EH (cell line): ENCODE measurements around the gene FBL.

Experiments
- DNase-seq: peaks from one replicate; pipeline ENCODE4 v3.0.0-alpha.2; 2015; ENCODE audit warnings: low read depth

The FBL gene

GRCh38 chr19:39842693-39843435 lies 3.3 kb downstream of the FBL start:
- no peak for DNase-seq

- DNase-seq = no peak
Measured at GRCh38 chr19:39841041-39841440, 5.1 kb downstream of the FBL start.

DNA sequence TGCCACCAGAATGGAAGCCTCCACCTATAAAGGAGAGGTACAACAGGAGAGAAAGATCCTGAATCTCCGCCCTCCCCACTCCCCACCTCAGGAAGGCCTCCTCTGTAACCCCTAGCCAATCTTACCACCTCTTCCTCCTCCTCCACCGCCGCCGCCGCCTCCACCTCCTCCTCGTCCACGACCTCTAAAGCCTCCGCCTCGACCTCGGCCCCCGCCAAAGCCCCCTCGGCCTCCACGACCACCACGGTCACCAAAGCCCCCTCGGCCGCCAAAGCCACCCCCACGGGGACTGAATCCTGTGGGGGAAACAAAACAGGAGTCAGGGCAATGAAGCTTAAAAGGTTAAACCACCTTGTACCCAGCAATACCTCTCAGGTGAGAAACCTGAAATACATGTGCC lies 5.7 kb downstream of the FBL start:
- DNase-seq = no peak

DNA sequence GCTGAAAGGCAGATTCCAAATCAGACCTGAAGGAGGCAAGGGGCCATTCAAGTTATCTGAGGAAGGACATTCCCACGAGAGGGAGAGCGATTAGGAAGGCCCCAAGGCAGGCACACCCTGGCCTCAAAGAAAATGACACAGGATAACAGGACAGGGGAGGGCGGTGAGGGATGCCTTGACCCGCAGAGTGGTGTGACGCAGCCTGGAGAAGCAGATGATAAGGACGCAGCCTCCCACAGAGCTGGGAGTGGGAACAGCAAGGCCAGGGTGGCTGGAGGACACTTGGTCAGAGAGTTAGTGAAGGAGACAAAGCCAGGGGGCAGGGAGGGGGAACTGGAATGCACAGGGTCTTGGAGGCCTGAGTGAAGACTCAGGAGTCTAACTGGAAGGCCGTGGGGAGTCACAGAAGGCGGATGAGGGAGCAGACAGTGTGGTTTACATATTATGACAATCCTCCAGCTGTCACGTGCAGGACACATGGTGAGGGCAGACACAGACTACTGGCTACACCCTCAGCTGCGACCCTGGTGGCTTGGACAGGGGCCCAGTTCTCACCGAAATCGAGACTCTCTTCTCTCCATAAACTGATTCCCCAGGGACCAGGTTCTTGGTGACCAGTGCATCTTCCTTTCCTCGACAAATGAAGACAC lies 6.4 kb downstream of the FBL start:
- DNase-seq = no peak

GRCh38 chr19:39838569-39838968 lies 7.6 kb downstream of the FBL start:
- DNase-seq = no peak

DNA sequence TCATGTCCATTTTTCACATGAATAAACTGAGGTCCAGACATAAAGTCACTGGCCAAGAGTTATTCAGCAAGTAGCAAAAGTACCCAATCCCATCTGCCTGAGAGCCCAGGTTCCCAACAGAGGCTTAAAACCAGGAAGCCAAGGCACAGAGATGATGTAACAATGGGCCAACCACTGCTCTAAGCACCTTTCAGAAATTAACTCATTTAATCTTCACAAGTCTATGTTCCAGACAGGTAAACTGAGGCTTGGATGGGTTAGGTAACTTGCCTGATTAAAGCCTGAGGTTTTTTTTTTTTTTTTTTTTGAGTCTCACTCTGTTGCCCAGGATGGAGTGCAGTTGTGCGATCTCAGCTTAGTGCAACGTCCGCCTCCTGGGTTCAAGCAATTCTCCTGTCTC lies 8.2 kb downstream of the FBL start:
- DNase-seq = no peak

GRCh38 chr19:39834287-39834841 lies 11.8 kb downstream of the FBL start:
- DNase-seq = no peak

DNA sequence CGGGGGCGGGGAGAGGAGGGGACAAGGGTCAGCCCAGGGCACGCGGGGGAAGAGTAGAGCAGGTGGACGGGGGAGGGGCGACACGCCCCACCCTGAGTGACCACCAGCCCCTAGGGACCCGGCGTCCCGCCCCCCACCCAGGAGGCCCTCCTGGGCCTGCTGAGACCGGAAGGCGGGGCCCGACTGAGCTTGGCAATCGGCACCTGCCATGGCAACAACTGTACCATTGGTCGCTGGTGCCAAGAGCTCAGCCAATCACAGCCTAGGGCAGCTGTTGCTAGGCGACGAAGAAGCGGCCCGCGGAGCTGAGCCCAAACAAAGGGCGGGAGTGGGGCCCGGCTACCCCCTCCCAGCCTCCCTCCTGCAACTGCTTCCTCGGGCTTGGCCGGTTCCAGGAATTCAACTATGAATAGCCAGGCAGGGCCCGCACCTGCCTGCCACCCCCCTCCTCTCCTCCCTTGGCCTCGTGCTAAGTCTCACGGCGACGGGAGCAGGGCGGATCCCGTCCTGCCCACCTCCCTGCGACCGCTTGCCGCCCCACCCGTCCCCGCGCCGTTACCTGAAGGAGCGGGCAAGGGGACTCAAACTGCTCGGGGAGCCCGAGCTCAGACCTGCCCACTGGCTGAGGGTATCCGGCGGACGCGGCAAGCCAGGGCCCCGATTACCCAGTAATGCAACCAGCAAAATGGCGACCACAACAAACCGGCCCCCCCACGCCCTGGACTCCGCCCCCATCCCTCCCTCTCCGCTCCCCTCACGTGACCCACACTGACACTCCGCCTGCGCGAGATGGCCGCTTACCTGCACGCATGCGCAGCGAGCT lies 12.5 kb downstream of the FBL start, which contains the start of gene DYRK1B:
DYRK1B (minus strand) TSS at position 699 of the 823 bp plus-strand sequence. CDS start 2,295 bp downstream, outside the sequence.
- DNase-seq = peak; percentile 95

DNA sequence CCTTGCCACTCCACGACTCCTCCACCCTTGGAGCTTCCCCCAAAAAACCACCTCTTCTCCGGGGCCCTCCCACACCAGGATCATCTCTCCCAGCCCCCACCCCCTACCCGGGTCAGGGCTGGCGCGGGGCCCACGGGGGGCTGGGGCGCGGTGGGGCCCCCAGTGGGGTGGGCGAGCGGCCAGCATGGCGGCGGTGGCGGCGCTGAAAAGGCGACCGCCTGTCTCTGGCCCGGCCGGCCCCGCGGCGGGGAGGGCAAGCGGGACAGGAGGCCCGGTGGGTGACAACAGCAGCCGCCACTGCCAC lies 13.1 kb downstream of the FBL start:
- no peak for DNase-seq

DNA sequence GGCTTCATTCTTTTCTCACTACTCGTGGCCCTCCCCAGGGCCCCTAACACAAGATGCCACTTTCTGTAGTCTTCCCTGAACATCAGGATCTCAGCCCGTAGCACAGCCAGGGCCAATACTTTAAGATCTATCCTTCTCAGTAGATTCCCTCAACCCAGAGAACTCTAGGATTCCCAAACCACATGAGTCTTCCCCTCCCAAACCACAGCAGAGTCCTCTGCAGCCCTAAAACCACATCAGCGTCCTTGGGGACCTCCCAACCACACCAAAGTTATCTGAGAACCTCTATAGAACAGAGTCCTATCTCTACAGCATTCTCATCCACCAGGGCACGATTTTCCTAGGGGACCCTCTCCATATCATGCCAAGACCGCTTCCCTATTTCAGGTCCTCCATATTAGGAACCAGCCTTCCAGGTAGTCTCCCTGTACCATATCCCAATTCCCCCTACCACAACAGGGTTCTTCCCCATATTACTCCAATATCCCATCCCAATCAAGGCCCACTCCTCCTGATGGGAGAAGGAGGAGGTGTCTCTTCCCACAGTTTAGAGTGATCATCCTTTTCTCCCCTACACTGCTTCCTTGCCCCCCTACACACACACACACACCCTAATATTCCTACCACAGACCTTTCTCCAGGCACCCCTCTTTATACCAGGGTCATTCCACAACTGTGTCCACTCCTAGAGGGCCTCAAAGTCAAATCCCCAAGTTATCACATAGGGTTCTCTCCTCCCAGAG lies 13.7 kb downstream of the FBL start:
- DNase-seq = no peak

- no peak for DNase-seq
Measured at GRCh38 chr19:39831679-39832078, 14.5 kb downstream of the FBL start.

DNA sequence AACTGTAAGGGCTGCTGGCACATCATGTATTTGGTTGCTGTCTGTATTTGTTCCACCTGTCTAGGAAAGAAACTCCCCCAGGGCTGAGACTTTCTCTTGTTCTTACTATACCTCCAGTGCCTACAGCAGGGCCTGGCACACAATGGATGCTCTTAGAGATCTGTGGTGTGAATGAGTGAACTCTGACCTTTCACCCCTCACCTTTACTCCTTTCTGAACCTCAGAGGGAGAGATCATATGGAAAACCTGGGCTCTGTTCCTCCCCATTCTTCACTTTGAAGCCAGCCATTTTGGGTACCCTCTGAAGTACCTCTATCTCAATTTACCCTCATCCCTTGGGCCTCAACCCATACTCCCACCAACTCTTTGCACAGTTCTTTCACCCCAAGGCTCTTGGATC lies 15.3 kb downstream of the FBL start:
- no peak for DNase-seq

DNA sequence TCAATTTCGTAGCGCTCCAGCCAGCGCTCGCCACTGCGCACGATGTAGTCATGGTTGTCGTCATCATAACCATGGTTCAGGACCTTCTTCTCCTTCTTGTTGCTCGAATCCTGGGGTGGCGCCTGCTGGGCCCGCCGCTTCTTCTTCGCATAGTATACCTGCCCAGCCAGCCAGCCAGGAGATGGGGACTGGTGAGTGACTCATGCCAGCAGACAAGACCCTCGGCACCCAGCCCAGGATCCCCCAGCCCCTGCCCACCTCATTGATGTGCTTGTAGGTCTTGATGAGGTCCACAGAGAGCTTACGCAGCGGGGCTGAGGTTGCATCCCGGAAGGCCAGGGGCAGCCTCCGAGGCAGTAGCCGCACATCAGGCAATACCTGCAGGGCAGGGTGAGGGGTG lies 15.8 kb downstream of the FBL start:
- no peak for DNase-seq

DNA sequence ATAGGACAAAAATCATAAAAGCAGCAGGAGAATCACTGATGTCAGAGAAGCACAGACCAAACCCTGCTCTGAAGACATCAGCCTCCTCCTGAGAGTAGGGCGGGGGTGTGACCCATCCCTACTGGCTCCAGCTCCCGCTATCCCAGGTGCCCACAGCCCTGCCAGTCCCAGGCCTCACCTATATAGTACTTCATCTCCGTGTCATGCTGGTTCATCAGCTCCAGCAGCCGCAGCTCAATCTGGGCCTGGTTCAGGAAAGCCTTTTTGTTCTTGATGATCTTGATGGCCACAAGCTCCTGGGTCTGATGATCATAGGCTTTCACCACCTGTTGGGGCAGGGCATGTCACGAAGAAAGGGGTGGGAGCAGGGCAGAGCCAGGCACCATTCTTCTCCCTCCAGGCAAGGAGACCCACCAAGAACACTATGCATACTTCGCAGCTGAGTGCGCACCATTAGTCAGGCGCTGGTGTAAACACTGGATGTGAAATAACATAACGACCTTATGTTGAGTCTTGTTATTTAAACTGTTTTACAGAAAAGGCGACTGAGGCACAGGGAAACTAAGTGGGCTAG lies 16.4 kb downstream of the FBL start:
- no peak for DNase-seq

GRCh38 chr19:39828654-39829032 lies 17.5 kb downstream of the FBL start:
- no peak for DNase-seq

DNA sequence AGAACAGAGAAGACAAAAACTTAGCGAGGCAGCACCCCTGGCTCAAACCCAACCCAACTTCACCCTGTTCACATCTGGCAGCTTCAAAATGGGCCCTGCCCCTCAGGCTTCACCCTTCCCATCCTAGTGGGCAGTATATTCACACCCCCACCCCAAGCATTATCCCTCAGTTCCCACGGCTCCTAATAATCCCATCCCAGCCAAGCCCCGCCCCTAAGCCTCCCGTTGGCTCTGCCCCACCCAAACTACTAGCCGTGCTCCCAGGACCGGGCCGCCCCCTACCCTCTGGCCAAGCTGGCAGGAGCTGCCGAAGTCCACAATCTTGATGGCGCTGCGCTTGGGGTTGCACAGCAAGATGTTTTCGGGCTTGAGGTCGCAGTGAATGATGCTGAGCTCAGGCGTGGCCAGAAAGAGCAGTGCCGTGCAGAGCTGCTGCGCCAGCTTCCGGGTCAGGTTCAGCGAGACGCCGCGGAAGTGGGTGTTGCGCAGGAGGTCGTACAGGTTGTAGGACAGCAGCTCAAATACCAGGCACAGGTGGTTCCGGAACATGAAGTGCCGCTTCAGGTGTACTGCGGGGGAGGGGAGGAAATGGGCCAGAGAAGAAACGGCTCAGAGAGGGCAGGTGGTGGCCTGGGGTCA lies 18.0 kb downstream of the FBL start:
- no peak for DNase-seq

- no peak for DNase-seq
Measured at GRCh38 chr19:39827216-39827615, 19.0 kb downstream of the FBL start.

GRCh38 chr19:39826311-39826945 lies 19.8 kb downstream of the FBL start:
- DNase-seq = no peak

DNA sequence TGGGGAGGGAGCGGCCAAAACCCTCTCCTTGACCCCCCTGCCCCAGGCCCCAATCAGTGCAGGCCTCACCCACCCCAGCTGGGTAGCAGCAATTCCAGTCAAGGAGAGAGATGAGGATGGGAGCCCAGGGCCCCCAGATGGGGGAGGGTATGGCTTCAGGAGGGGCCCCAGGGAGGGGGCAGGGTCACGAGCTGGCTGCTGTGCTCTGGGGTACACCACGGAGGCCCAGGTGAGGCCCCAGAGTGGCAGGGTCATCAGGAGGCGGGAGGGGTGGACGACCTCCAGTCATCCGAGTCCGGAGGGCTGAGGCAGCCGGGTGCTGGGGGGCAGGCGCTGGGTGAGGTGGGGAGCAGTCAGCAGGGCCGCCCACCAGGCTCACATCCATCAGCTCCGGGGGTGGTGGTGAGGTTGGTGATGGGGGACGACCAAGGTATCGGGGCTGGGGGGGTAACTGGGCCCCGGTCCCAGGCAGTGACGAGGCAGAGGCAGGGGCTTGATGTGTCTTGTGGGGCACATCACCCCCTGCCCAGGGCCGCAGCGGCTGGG lies 20.6 kb downstream of the FBL start:
- no peak for DNase-seq

DNA sequence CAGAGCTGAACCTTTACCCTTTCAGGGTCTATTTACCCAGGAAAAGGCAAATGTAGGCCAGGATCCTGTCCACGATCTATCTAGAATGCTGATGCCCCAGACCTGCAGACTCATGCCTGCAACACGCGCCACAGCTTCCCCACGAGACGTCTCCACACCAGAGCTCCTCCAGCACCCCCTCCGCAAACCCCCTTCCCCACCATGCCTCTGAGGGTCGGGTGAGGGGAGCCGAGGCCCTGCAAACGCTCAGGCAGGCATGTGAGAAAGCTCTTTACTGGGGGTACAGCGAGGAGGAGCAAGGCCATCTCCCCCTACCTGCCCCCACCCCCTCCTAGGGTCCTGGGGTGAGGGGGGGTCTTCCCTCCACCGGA lies 21.1 kb downstream of the FBL start:
- no peak for DNase-seq
